ENCODE results near the gene TESPA1.

DNA sequence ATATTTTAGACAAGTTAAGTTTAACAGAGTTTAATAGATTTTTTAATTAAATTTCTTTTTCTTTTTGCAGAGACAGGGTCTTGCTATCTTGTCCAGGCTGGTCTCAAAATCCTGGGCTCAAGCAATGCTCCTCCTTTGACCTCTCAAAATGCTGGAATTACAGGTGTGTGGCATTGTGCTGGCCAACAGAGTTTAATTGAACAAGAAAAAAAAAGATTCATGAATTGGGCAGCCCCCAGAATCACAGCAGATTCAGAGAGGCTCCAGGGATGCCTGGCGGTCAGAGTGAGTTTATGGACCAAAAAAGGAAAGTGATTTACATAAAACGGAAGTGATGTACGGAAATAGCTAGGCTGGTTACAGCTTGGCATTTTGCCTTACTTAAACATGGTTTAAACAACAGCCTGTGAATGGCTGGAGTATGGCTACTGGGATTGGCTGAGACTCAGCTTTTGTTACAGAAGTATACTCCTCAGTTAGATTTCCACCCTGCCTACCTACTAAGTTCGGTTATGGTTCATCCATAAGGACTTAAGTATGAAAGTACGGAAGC is 14.5 kb upstream of the TESPA1 start:
- TF ChIP-seq, protein P1, sequence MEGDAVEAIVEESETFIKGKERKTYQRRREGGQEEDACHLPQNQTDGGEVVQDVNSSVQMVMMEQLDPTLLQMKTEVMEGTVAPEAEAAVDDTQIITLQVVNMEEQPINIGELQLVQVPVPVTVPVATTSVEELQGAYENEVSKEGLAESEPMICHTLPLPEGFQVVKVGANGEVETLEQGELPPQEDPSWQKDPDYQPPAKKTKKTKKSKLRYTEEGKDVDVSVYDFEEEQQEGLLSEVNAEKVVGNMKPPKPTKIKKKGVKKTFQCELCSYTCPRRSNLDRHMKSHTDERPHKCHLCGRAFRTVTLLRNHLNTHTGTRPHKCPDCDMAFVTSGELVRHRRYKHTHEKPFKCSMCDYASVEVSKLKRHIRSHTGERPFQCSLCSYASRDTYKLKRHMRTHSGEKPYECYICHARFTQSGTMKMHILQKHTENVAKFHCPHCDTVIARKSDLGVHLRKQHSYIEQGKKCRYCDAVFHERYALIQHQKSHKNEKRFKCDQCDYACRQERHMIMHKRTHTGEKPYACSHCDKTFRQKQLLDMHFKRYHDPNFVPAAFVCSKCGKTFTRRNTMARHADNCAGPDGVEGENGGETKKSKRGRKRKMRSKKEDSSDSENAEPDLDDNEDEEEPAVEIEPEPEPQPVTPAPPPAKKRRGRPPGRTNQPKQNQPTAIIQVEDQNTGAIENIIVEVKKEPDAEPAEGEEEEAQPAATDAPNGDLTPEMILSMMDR (conservative IDR thresholded peaks at IDR 0.05) = no peak
- TF ChIP-seq EZH2 (IDR thresholded peaks at IDR 0.05; ENCODE audit: low read depth) = no peak
